ENCODE data around the gene ZNF319. TPM values are rescaled to one million over a fixed set of nuclear protein-coding genes. Genes with fewer than 3 reads are reported as not detected.

ZNF319 gene
- total RNA-seq, 1 donor from 2014 or later = 14.9 TPM

DNA sequence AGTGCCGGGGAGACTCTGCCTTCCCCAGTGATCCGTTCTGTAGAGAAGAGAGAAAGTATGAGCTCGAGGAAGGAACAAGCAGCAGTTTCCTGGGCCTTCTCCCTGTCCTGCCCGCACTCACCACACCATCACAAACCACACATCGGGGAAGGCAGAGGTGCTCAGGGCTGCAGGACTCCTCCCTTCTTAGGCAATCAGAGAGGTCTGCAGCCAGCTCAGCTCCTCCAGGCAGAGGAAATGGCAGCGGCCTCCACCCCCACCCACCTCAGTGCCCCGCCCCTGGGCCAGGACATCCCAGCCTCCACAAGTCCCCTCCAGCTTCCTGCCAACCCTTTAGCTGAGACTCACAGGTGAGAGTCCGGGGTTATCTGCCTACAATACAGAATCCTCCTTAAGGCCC lies 2.0 kb downstream of the ZNF319 start:
- peaks cover 21% of the 10 kb centered on the region for H3K4me1 Mint-ChIP-seq (ENCODE audit: unreplicated experiment)
- no peak overlapping the region for H3K27ac Mint-ChIP-seq (ENCODE audit: unreplicated experiment)
- peaks cover 7% of the 10 kb centered on the region for H3K36me3 Mint-ChIP-seq (ENCODE audit: unreplicated experiment)
- H3K27me3 Mint-ChIP-seq (ENCODE audit: unreplicated experiment) = no peaks in the 10 kb centered on the region
- no peak overlapping the region for H3K4me3 Mint-ChIP-seq (ENCODE audit: unreplicated experiment)
- TF ChIP-seq, protein P1, sequence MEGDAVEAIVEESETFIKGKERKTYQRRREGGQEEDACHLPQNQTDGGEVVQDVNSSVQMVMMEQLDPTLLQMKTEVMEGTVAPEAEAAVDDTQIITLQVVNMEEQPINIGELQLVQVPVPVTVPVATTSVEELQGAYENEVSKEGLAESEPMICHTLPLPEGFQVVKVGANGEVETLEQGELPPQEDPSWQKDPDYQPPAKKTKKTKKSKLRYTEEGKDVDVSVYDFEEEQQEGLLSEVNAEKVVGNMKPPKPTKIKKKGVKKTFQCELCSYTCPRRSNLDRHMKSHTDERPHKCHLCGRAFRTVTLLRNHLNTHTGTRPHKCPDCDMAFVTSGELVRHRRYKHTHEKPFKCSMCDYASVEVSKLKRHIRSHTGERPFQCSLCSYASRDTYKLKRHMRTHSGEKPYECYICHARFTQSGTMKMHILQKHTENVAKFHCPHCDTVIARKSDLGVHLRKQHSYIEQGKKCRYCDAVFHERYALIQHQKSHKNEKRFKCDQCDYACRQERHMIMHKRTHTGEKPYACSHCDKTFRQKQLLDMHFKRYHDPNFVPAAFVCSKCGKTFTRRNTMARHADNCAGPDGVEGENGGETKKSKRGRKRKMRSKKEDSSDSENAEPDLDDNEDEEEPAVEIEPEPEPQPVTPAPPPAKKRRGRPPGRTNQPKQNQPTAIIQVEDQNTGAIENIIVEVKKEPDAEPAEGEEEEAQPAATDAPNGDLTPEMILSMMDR (IDR thresholded peaks at IDR 0.05) = no peak
- no peaks in the 10 kb centered on the region for H3K9me3 Mint-ChIP-seq (ENCODE audit: unreplicated experiment)
- no peak for DNase-seq (ENCODE audit: extremely low spot score, unreplicated experiment)

GRCh38 chr16:57997528-57998265 lies 2.8 kb downstream of the ZNF319 start:
- Mint-ChIP-seq H3K9me3 (ENCODE audit: unreplicated experiment) (no peaks in the 10 kb centered on the region), H3K4me1 (ENCODE audit: unreplicated experiment) (peaks cover 21% of the 10 kb centered on the region), H3K36me3 (ENCODE audit: unreplicated experiment) (peaks cover 7% of the 10 kb centered on the region), H3K27me3 (ENCODE audit: unreplicated experiment) (no peaks in the 10 kb centered on the region), H3K27ac (ENCODE audit: unreplicated experiment) (no peak overlapping the region), H3K4me3 (ENCODE audit: unreplicated experiment) (no peak overlapping the region)
- DNase-seq (ENCODE audit: extremely low spot score, unreplicated experiment) = no peak
- TF ChIP-seq, protein P1 (IDR thresholded peaks at IDR 0.05) = no peak

DNA sequence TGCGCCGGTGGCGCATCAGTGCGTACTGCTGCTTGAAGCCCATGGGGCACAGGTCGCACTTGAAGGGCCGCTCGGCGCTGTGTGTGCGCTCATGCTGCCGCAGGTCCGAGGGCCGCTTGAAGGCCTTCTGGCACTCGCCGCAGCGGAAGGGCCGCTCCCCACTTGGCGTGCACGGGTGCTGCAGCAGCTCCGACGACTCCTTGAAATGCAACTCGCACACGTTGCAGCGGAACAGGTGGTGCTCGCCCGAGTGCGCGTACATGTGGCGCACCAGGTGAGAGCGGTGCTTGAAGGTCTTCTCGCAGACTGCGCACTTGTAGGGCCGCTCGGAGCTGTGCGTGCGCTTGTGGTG lies 3.3 kb downstream of the ZNF319 start:
- DNase-seq (ENCODE audit: extremely low spot score, unreplicated experiment) = no peak
- H3K4me1 Mint-ChIP-seq (ENCODE audit: unreplicated experiment) = peaks cover 21% of the 10 kb centered on the region
- H3K27ac Mint-ChIP-seq (ENCODE audit: unreplicated experiment) = no peak overlapping the region
- no peak overlapping the region for H3K4me3 Mint-ChIP-seq (ENCODE audit: unreplicated experiment)
- TF ChIP-seq, protein P1 (IDR thresholded peaks at IDR 0.05) = no peak
- H3K9me3 Mint-ChIP-seq (ENCODE audit: unreplicated experiment) = no peaks in the 10 kb centered on the region
- H3K27me3 Mint-ChIP-seq (ENCODE audit: unreplicated experiment) = no peaks in the 10 kb centered on the region
- H3K36me3 Mint-ChIP-seq (ENCODE audit: unreplicated experiment) = peaks cover 7% of the 10 kb centered on the region

DNA sequence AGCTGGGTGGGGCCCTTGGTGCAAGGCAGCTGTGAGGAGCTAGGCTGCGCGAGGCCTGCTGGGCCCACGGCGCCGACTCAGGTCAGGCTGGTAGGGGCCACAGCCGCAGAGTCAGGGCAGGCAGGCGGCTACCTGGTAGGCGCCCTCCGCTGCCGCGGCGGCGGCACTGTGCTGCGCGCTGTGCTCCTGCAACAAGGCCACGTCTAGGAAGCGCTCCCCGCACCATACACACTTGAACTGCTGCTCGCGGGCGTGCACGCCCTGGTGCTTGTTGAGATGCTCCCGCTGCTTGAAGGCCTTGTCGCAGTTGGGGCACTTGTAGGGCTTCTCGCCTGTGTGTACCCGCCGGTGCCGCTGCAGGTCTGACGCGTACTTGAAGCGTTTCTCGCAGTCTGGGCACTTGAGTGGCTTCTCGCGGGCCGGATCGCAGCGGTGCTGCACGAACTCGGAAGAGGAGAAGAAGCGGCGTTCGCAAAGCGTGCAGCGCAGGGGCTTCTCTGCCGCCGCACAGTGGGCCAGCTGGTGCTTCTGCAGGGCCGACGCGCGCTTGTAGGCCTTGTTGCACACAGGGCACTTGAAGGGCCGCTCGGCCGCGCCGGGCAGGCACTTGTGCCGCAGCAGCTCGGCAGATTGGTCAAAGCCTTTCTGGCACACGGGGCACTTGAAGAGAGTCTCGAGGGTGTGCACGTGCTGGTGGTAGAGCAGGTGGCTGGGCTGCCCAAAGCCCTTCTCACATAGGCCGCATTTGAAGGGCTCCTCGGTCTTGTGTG lies 3.9 kb downstream of the ZNF319 start:
- no peaks in the 10 kb centered on the region for H3K27me3 Mint-ChIP-seq (ENCODE audit: unreplicated experiment)
- no peak overlapping the region for H3K4me3 Mint-ChIP-seq (ENCODE audit: unreplicated experiment)
- H3K4me1 Mint-ChIP-seq (ENCODE audit: unreplicated experiment) = peaks cover 16% of the 10 kb centered on the region
- TF ChIP-seq, protein P1 (IDR thresholded peaks at IDR 0.05) = no peak
- H3K36me3 Mint-ChIP-seq (ENCODE audit: unreplicated experiment) = peaks cover 7% of the 10 kb centered on the region
- DNase-seq (ENCODE audit: extremely low spot score, unreplicated experiment) = no peak
- no peaks in the 10 kb centered on the region for H3K9me3 Mint-ChIP-seq (ENCODE audit: unreplicated experiment)
- H3K27ac Mint-ChIP-seq (ENCODE audit: unreplicated experiment) = no peak overlapping the region

DNA sequence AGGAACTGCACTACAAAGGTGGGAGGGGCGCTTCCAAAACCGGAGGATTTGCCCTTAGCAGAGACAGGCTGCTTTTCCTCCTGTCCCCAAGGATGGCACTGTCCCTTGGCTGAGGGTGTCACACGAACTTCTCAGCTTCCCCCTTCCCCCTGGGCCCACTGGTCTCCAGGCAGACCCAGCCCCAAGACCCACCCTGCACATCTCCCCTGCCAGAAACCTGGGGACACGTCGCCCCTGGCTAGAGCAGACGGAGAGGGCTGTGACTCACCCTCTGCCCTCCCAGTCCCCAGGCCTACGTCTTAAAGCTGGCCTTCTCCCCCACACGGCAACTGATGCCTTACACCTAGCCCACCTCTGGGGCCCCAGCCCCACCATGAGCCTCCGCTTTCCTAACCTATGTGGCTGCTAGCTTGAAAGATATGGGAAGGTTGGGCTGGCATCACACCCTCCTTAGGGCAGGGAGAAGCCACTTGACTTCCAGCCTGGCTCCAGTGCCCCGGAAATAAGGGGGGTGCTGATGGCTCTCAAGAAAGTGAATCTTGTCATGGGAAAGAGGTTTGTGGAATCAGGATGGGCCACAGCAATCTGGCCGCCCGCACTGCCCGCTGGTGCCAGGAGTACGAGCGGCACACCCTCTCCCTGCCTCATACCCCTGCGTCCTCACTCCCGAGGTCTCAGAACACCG lies 4.6 kb downstream of the ZNF319 start:
- Mint-ChIP-seq H3K9me3 (ENCODE audit: unreplicated experiment) (no peaks in the 10 kb centered on the region), H3K36me3 (ENCODE audit: unreplicated experiment) (peaks cover 7% of the 10 kb centered on the region), H3K4me1 (ENCODE audit: unreplicated experiment) (peaks cover 12% of the 10 kb centered on the region), H3K27ac (ENCODE audit: unreplicated experiment) (no peak overlapping the region), H3K4me3 (ENCODE audit: unreplicated experiment) (no peak overlapping the region), H3K27me3 (ENCODE audit: unreplicated experiment) (no peaks in the 10 kb centered on the region)
- no peak for DNase-seq (ENCODE audit: extremely low spot score, unreplicated experiment)
- TF ChIP-seq, protein P1 (IDR thresholded peaks at IDR 0.05) = no peak
